GM18511 (cell line): ENCODE data around the gene SLC8B1.

Experiments used
- ATAC-seq: cut with Tn5 transposase; IDR thresholded peaks from one replicate; pipeline ENCODE4 v1.9.1; 2021; ENCODE audit warnings: mild to moderate bottlenecking, moderate library complexity; ENCODE audit not compliant: unreplicated experiment

SLC8B1 gene

DNA sequence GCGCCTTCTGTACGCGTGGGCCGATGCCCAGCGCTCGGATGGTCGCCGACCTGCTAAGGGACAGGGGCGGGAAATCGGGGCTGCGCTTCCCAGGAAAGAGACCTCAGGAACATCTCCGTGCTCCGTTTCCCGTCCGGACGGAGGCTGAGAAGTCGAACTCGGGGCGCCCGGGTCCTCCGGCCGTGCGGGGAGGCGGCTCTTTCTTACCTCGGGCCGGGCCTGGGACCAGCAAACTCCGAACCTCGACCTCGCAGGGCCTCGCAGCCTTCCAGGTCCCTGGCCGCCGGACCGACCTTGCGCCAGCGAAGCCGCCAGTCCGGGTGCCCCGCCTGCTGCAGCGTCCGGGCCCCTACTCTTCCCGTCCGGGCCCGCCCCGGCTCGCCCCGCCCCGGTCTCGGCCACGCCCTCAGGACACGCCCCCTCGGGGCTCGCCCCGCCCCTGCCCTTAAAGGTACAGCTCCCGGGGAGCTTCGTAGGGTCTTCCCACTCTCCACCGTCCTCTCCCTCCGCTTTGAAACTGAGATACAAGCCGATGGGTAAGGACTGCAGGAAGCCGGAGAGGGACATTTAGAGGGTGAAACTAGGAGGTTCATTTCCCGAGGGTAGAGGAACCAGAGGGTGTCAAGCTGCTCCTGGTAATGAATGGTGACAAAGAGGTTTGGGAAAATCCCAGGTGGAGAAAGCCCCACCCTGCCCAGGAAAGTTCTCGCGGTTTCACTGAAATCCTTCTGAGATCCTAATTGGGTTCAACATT lies at the start of gene SLC8B1:
SLC8B1 (minus strand) TSS at position 324 of the 754 bp plus-strand sequence. CDS start 2,231 bp downstream, outside the sequence.
- ATAC-seq, result peak; percentile 97

DNA sequence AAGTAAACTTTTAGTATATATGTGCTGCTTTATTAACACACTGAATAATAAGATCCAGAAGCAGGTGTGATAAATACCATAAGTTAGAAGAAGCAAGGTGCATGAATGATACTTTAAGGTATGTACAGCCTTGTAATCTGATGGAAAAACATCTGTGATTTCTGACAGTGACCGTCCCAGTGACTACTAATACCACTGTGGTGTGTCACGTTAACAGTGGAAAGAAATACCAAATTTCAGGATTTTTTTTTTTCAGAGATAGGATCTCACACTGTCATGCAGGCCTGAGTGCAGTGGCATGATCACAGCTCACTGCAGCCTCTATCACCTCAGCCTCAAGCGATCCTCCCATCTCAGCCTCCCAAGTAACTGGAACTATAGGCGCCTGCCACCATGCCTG lies 47.3 kb upstream of the SLC8B1 start:
- ATAC-seq, result no peak

DNA sequence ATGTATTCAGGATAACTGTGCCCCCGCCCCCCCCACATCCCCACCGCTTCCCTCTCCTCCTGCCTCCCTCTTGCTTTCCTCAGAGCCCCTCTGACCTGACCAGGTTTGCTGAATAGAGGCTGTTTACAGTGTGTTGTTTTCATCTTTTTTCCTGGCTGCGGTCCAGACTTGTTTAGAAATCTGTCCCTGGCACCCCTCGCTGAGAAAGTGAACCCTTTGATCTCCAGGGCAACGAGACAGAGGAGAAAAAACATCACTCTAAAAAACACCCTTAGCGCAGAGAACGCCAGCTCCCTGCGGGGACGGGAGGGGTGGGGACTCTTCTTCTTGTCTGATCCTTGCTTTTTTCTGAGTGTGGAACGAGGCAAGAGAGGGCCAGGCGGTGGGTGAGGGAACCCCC lies 46.3 kb upstream of the SLC8B1 start:
- ATAC-seq, result no peak

DNA sequence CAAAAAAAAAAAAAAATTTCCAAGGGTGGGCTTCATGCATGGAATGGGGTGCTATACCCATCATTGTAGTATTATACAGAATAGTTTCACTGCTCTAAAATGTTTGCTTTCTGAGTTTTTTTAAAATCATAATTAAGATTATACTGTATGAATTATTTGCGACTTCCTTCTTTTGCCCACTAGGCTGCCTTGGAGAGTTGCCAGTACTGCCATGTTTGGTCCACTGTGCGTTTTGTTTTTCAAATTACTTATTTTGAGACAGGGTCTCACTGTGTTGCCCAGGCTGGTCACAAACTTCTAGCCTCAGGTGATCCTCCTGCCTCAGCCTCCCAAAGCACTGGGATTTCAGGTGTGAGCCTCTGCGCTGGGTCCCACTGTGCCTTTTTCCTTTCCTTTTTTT lies 43.4 kb upstream of the SLC8B1 start:
- ATAC-seq, result no peak

DNA sequence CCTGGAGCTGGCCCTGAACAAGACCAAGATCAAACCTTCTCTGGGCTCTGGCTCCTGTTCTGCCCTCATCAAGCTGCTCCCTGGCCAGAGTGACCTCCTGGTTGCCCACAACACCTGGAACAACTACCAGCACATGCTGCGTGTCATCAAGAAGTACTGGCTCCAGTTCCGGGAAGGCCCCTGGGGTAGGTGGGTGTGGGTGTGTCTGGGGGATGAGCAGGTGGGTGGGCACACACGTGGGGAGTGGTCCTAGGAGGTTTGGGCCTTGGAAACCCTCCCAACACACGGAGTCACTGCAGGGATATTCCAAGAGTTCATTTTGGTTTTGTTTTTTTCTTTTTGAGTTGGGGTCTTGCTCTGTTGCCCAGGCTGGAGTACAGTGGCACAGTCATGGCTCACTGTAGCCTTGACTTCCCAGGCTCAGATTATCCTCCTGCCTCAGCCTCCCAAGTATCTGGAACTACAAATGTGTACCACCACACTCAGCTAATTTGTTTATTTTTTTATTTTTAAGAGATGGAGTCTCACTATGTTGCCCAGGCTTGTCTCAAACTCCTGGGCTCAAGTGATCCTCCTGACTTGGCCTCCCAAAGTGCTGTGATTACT lies 40.0 kb upstream of the SLC8B1 start:
- no peak for ATAC-seq

DNA sequence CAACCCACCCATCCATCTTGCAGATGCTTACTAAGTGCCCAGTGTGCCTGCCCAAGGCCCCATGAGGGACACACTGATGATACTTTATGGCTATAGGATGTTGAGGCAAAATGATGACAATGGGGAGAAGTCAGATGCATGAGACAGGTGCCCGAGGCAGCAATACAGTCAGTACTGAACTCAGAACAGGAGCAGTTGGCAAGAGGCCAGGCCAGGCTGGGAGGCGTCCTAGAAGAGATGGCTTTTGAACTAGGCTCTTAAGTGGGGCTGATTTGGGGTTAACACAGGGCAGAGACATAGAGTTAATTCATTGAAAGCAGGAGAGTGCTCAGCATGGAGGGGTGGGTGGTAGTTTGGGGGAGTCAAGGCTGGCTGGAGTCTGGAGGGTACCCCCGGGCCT lies 39.1 kb upstream of the SLC8B1 start:
- no peak for ATAC-seq

DNA sequence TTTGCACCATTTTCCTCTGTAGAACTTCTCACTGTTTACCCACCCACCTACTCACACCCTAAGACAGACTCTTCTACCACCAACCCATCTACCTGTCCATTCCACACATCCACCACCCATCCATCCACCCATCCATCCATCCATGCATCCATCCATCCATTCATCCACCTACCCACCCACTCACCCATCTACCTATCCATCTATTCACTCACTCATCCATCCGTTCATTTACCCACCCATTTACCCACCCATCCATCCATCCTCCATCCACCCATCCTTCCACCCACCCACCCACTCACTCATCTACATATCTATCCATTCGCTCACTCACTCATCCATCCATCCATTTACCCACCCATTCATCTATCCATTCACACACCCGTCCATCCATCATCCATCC lies 38.5 kb upstream of the SLC8B1 start:
- ATAC-seq, result no peak

DNA sequence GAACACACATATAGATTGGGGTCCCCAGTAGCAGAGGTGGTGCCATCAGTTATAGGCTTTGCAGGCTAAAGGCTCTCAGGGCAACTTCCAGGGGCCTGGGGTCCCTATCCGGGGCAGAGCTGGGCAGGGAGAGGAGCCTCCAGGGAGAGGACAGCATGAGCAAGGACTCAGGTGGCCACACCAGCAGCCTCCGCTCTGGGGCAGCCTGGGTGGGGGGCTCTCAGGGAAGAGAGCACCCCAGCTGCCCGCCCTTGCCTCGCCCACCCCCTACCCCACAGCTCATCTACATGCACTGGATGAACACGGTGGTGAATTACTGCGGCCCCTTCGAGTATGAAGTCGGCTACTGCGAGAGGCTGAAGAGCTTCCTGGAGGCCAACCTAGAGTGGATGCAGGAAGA lies 37.5 kb upstream of the SLC8B1 start:
- no peak for ATAC-seq

DNA sequence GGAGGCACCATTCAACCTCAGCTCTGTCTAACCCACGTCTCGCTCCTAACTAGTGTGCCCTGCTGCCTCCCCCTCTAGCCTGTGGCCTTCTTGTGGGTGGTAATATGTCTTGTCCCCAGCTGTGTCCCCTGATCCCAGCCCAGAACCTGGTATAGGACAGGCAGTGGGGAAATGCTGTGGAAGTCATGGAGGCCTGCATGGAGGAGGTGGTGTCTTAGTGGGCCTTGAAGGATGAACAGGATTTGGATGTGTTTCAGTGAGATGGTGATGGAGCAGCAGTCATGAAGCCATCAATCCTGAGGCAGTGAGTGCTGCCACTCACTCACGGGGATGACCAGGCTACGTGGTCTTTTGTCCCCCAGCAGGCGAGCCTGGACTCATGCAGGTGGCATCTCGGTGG lies 36.9 kb upstream of the SLC8B1 start:
- no peak for ATAC-seq

DNA sequence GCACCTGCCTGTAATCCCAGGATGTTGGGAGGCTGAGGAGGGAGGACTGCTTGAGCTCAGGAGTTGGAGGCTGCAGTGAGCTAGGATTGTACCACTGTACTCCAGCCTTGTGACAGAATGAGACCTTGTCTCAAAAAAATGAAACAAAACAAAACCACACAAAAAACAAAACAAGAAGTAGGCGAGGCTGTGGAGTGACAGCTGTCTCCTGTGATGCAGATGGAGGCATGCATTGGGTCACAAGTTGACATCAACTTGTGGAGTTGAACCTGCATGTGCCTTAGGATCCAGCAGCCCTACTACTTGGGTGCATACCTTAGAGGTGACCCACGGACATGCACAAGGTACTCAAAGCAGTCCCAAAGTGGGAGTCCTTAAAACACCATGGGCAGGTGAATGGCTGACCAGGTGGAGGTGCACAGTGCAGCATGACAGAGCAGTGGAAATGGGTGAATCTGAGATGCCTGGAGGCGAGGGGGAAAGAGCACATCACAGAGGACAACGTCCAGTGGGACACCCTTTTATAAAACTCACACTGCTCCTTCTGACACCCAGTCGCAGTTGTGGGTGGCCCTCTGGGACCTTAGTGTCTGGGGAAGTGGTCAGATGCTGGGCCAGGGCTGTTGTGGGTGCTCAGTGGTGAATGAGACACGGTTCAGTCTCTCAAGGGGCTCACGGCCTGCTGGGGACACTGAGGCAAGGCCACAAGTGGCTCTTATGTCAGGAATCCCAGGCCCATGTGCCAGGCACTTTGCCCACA lies 36.2 kb upstream of the SLC8B1 start:
- ATAC-seq, result no peak

DNA sequence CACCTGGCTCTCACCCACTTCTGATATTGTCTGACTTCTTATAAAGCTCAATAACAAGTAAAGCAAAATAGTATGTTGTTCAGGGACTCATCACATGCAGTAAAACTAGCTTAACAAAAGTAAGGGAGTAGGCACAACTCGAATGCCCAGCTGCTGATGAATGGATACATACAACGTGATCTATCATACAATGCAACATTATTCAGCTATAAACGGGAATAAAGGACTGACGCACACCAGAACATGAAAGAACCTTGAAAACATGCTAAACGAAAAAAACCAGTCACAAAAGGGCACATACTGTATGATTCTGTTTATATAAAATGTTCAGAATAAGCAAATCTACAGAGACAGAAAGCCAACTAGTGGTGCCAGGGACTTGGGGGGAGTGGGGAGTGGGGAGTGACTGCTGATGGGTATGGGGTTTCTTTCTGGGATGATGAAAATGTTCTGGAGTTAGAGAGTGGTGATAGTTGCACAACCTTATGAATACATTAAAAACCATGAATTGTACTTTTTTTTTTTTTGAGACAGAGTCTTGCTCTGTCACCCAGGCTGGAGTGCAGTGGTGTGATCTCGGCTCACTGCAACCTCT lies 34.6 kb upstream of the SLC8B1 start:
- ATAC-seq, result no peak

DNA sequence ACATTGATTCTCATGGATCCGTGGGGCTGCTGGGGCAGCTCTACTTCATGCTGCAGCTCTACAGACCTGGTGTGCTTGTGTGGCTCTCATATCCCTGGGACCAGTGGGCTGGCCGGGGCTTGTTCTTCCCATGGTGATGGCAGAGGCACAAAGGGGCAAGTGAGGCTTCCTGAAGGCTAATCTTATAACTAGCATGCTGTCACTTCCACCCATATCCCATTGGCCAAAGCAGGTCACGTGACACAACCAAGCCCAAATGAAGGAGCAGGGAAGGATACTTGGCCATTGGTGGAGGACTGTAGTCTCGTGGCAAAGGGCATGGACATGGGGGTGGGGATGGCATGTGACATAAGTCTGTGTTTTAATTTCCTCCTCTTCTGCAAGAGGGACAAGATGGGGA lies 33.4 kb upstream of the SLC8B1 start:
- ATAC-seq, result no peak

DNA sequence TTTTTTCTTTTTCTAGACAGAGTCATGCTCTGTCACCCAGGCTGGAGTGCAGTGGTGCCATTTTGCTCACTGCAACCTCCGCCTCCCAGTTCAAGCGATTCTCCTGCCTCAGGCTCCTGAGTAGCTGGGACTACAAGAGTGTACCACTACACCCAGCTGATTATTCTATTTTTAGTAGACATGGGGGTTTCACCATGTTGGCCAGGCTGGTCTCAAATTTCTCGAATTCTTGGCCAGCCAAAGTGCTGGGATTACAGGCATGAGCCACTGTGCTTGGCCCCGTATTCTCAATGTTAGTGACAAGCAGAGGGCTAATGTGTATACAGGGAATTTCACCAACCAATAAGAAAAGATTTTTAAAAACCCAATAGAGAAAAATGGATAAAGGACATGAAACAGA lies 31.9 kb upstream of the SLC8B1 start:
- no peak for ATAC-seq

DNA sequence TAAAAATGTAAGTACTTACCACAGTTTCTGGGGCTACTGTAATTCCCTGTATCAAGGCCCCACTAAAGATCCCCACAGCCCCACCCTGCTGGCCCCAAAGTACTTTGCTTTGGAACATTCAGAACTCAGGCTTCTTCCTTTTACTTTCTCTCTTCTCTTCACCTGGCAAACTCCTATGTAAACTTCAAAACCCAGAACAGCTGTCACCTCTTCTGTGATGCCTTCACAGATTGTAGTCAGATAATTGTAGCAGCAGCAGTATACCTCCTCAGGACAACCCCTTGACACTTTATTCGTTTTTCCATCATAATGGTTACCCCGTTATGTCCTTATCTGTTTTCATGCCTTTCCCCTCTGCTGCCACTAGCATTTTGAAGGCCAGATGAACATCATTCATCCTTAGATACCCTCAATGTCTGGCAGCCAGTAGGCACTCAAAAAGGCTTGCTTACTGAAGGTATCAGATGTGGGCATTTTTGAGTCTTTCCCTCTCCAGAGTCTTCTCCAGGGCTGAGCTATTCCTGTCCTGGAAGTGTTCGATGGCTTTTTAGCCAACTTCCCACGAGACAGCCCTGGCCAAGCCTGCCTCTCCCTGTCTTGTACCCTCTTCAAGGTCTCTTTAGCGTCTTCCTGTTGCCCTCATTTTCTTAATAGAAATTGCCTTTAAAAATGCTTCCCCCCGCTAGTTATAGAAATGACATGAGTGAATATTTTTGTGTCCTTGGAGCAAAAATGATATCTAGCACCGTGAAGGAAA lies 30.9 kb upstream of the SLC8B1 start:
- no peak for ATAC-seq

DNA sequence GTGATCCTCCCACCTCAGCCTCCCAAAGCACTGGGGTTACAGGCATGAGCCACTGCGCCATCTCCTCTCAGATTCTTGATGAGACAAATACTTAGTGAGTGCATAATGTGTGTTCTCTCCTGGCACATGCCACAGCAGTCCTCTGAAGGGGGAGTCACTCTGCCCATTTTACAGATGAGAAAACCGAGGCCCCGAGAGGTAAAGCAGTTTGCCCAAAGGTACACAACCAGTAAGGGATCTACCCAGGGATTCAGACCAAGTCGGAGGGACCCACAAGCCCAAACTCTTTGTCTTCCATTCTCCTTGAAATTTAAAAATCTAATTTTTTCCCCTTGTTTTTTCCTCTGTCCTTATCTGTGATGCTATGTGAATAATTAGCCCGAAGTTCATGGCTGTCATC lies 29.8 kb upstream of the SLC8B1 start:
- no peak for ATAC-seq

DNA sequence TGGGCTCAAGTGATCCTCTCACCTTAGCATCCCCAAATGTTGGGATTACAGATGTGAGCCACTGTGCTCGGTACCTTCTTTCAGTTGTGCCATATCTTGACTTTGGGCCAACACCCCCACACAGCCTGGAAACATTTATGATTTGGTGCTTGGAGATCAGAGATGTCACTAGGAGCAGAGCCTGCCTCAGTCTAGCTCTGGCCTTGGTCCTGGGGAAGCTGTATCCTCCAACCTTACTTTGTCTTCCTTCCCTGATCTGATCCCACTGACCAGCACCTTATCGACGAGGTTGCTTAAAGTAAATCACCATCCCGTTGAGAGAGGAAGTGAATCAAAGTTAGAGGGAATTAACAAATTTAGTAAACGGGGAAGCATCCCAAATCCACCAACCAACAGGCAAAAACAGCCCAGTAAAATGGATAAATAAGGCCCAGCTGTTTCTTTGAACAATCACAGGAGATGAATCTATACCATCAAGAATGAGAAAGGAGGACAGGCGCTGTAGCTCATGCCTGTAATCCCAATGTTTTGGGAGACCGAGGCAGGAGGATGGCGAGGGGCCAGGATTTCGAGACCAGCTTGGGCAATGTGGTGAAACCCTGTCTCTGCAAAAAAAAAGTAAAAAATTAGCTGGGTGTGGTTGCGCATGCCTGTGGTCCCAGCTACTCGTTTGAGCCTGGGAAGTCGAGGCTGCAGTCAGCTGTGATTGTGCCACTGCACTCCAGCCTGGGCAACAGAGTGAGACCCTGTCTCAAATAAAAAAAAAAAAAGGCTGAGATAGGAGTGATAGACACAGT lies 26.9 kb upstream of the SLC8B1 start:
- no peak for ATAC-seq

DNA sequence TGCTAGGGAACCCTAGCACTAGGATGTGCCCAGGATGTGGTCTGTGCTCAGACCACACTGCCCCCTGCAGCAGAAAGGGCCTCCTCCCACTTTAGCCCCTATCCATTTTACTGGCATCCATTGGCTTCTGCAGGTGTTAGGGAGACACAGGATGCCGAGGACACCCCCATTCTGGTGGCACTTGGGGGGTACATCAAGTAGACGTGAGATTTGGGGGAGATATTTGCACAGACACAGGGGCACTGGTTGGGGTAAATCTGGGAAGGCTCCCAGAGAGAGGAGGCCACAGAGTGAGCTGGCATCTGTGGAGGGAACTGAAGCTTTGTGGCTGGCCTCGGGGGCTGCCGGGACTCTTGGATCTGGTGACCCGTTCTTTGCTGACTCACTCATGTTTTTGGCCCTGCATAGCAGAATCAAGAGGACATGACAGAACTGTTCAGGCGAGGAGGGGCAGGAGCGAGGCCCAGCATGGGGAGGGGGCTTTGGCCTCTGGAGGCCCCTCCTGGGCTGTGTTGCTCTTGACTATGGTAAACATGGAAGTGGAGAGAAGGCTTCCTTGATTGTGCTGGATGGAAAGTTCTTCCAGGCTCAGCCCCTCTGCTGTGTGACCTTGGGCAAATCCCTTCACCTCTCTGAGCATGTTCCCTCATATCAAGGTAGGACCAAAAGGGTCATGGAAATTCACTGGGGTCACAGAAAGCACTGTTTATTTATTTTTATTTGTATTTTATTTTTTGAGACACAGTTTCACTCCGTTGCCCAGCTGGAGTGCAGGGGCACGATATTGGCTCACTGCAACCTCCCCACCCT lies 25.2 kb upstream of the SLC8B1 start:
- ATAC-seq, result no peak

DNA sequence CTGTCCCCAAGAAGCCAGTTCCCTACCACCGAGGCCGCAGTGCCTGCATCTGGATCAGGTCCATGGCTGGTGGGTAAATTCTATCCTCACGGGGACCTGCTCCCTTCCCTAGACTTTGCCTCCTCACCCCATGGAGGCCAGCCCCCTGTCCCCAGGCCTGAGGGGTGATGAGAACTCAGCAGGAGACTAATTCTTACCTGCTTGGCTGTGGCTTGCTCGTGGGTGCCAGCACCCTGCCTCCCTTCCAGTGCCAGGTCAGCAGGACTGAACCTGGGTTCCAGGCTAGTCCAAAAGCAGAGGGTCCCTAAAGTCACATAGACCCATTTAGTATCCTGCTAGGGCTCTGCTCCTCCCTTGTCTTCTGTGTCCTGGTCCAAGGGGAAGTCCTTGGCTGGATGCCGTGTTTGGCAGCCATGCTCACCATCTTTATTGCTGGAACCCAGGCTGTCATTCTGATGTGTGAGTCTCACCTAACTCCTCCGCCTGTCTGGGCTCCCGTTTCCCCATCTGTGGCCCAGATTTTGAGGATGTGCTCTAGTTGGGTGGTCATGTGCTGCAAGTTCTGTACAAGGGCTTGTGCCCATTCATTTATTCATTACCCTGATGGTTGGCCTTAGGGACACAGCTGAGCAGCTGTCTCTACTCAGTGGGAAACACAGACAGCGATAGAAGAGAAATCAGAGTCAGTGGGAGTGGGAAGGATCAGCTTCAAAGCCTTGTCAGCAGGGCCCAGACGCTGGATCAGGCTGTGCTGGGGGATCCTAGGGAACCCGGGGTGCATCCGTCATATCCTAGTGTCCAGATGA lies 24.4 kb upstream of the SLC8B1 start:
- no peak for ATAC-seq
